Mucosa of rectum (tissue), 2 donors: ENCODE results near the gene LGALS3BP.

Experiments
- H3K27ac ChIP-seq, 2 donors: one replicate each; pipeline ENCODE4 v1.7.0; 2013; ENCODE audit warnings: inconsistent platforms in 2 of 2, low read depth in 2 of 2, low read length in 2 of 2
- H3K27me3 ChIP-seq, 2 donors: one replicate each; pipeline ENCODE4 v1.7.0; 2013; ENCODE audit warnings: low read length in 2 of 2; ENCODE audit not compliant: control insufficient read depth in 2 of 2, insufficient read depth in 2 of 2
- H3K36me3 ChIP-seq, 2 donors: one replicate each; pipeline ENCODE4 v1.7.0; 2013; ENCODE audit warnings: low read length in 2 of 2; ENCODE audit not compliant: control insufficient read depth in 2 of 2, insufficient read depth in 2 of 2
- H3K4me1 ChIP-seq, 2 donors: one replicate each; pipeline ENCODE4 v1.7.0; 2013; ENCODE audit warnings: low read length in 2 of 2, mild to moderate bottlenecking in 1 of 2; ENCODE audit not compliant: control insufficient read depth in 2 of 2, insufficient read depth in 2 of 2
- H3K4me3 ChIP-seq, 2 donors: one replicate each; pipeline ENCODE4 v1.7.0; 2013; ENCODE audit warnings: low read length in 2 of 2
- H3K9ac ChIP-seq, 2 donors: one replicate each; pipeline ENCODE4 v1.7.0; 2013; ENCODE audit warnings: low read length in 2 of 2, low read depth in 1 of 2, mild to moderate bottlenecking in 1 of 2
- H3K9me3 ChIP-seq, 2 donors: one replicate each; pipeline ENCODE4 v1.7.0; 2013; ENCODE audit warnings: low read length in 2 of 2; ENCODE audit not compliant: control insufficient read depth in 2 of 2
- donor health status: healthy.
- donor health status: Normal muscosa, but diverticular disease.

The LGALS3BP gene

DNA sequence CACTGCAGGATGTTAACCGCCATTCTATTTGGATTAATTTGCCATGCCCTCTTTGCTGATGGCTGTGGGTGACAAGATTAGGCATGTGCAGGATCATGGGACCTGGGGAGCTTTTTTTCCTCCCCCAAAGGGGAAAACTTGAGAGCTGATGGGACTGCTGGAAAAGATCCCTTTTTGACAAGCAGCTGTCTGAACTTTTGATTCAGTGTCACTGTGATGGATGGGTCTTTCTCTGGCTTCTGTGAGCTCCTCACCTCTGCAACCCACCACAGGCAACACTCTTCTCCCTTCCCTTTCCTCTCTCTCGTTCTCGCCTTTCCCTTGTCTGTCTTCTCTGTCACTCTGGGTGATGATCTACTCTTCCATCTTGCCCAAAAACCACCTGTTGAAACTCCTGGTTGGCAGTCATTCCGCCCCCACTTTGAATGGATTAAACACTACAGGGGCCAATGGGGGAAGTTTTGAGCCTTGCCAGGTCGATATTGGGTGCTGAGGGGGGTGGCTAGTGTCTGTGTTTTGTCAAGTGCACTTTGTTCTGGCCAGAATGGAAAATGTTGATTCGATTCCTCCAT, 32.9 kb upstream of the LGALS3BP start:
- no peaks in the 10 kb centered on the region for H3K9me3 ChIP-seq
- no peak overlapping the region for H3K27ac ChIP-seq
- H3K4me1 ChIP-seq = peaks cover 19 to 25% of the 10 kb centered on the region in 2 donors
- H3K36me3 ChIP-seq = peaks cover 2 to 5% of the 10 kb centered on the region in 2 donors
- no peak overlapping the region for H3K4me3 ChIP-seq
- no peaks in the 10 kb centered on the region for H3K27me3 ChIP-seq
- no peak overlapping the region for H3K9ac ChIP-seq

DNA sequence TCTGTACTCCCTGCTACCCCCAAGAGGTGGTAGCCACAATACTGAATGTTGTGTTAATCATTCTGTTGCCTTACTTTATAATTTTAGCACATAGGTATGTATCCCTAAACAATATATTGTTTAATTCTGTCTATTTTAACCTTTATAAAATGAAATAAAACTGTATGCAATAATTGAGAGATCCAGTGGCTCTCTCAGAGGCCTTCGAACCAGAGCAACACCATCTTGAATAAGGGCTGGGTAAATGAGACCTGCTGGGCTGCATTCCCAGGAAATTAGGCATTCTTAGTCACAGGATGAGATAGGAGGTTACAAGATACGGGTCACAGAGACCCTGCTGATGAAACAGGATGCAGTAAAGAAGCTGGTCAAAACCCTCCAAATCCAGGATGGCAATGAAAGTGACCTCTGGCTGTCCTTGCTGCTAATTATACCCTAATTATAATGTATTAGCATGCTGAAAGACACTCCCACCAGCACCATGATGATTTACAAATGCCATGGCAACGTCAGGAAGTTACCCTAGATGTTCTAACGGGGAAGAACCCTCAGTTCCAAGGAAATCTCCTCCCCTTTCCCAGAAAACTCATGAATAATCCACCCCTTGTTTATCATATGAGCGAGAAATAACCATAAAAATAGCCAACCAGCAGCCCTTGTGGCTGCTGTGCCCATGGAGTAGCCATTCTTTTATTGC, 31.9 kb upstream of the LGALS3BP start:
- no peak overlapping the region for H3K9ac ChIP-seq
- peaks cover 3 to 8% of the 10 kb centered on the region in 2 donors for H3K36me3 ChIP-seq
- no peak overlapping the region for H3K27ac ChIP-seq

DNA sequence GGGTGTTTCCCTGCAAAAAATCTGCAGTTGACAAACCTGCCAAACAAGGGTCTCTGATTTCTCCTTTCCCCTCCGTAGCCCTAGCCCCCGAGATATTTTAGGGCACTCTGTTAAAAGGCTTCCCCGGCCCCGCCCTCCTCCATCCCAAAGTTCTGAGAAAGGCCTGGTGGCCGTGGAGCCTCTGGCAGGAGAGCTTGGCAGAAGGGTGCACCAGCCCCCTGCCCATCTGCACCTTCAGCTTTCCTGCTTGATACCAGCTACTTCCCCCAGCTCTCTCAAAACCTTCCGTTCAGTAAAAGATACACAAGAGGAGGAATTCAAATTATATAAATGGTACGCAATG, 30.6 kb upstream of the LGALS3BP start:
- Histone ChIP-seq H3K27me3 (no peaks in the 10 kb centered on the region), H3K4me3 (peak overlapping the region; percentile 95 to 99), H3K9ac (peak overlapping the region; percentile 72 to 98), H3K4me1 (peaks cover 40 to 49% of the 10 kb centered on the region in 2 donors), H3K36me3 (peaks cover 3 to 9% of the 10 kb centered on the region in 2 donors), H3K27ac (peak overlapping the region; percentile 92 to 93), H3K9me3 (no peaks in the 10 kb centered on the region)

More for the DNA sequence above, 31.9 kb upstream of the LGALS3BP start:
- Histone ChIP-seq H3K9me3 (no peaks in the 10 kb centered on the region), H3K27me3 (no peaks in the 10 kb centered on the region), H3K4me1 (peaks cover 29 to 36% of the 10 kb centered on the region in 2 donors), H3K4me3 (no peak overlapping the region)

DNA sequence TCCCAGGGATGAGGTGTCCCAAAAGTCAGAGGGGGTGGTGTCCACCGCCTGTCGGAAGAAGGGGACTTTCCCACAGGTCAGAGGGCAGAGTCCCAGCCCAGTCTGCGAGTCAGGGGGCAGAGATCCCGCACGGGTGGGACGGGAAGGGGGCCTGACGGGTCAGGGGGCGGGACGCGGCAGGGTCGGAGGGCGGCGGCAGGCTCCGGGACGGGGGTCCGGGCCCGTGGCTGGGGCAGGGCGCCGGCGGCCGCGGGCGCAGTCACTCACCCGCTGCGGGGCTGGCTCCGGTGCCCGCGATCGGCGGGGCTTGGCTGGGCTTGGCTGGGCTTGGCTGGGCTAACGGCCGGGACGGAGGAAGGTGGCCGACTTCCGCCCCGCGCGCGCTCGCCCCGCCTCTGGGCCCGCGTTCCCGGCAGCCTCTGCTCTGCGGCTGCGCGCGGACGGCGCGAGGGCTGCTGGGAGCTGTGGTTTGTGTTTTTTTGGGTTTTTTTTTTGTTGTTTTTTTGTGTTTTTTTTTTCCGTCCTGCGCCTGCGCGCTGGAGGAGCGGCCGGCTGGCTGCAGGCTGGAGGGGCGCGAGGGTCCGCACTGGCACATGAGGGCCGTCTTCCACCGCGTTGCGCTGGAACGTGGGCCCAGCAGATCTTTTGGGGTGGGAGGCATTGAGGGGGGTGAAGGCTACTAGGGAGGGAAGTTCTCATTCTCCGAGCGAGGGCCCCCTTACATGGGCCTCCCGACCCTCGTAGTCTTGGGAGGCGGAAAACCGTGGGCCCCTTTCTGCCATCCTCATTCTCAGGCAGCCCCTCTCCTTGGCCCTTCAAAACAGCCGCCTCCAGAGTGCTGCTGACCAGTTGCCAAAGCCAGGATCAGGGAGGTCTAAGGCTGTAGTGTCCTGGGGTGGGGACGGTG, 29.9 kb upstream of the LGALS3BP start, which contains the start of gene CANT1:
CANT1 (minus strand) TSS at position 368 of the 907 bp plus-strand sequence. CDS start 12,142 bp downstream, outside the sequence.
- Histone ChIP-seq H3K9ac (peak within 1 kb of the TSS; percentile 97 to 98), H3K27ac (peak within 1 kb of the TSS; percentile 92 to 93), H3K36me3 (peaks cover 3 to 9% of the 10 kb centered on the region in 2 donors), H3K4me3 (peak within 1 kb of the TSS; percentile 95 to 99), H3K27me3 (no peaks in the 10 kb centered on the region), H3K4me1 (peaks cover 40 to 50% of the 10 kb centered on the region in 2 donors), H3K9me3 (no peaks in the 10 kb centered on the region)

DNA sequence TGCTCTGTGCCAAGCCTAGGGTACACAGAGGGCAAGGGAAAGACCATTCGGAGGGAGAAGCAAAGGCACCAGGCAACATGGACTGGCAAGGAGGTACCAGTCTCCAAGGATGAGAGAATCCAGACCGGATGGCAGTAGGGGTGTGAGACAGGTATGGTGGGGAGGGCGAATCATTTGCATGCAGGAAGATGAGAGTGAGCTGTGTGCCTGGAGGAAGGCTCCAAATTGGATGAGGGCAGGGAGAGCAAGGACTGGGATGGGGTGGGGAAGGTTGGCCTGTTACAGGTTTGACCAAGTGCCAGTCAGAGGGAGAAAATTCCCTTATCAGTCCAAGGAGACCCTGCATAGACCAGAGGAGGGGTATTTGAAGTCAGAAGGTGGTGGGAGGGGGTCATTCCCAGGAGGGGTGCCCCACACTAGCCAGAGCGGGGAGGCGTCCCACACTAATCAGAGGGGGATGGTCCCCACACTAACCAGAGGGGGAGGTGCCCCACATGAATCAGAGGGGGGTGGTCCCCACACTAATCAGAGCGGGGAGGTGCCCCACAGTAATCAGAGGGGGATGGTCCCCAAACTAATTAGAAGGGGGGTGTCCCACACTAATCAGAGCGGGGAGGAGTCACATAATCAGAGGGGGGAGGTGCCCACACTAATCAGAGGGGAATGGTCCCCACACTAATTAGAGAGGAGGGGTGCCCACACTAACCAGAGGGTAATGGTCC, 29.1 kb upstream of the LGALS3BP start:
- H3K27me3 ChIP-seq = no peaks in the 10 kb centered on the region
- H3K27ac ChIP-seq = peak overlapping the region; percentile 92 to 93
- H3K4me3 ChIP-seq = peak overlapping the region; percentile 95 to 99
- H3K9me3 ChIP-seq = no peaks in the 10 kb centered on the region
- H3K9ac ChIP-seq = peak overlapping the region; percentile 97 to 98
- H3K4me1 ChIP-seq = peaks cover 40 to 50% of the 10 kb centered on the region in 2 donors
- peaks cover 3 to 9% of the 10 kb centered on the region in 2 donors for H3K36me3 ChIP-seq

DNA sequence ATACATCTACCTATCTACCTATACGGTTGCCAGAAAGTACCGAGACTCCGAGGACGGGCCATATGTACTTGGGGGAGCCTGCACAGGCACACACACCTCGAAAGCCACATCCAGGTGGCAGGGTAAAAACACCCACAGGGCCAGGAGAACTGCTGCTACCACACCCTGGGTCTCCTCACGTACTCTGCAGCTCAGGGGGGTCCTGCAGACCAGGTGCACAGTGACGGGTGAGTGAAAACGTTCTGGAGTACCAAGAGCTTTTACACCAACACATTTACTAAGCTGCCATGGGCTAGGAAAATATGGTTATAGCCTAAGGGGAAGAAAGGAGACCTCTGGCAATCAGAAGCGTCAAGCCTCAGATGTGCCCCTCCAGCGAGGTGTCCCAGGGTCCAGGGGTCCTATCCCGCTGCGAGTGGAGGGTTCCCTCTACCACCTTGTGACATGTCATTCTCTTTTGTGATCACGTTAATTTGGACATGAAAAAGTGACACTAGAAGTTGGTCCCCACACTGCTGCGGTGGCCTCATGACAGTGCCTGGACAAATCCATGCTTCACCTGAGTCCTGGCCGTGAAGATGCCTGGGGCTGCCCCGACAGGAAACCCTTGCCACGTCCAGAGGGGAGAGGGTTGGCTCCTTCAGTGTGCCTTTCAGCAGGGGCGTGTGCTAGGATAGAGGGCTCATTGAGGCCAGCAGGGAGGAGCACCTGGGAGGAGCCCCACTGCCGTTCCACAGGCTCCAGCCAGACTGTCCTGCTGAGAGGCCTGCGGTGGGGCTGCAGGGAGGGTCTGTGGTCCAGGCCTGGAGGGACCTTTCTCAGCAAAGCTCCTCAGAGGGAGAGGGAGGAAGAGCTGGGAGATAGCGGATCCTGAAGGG, 28.0 kb upstream of the LGALS3BP start:
- Histone ChIP-seq H3K27me3 (no peaks in the 10 kb centered on the region), H3K4me3 (peak overlapping the region; percentile 95 to 99), H3K4me1 (peaks cover 44 to 57% of the 10 kb centered on the region in 2 donors), H3K27ac (peak overlapping the region; percentile 92 to 93), H3K9me3 (no peaks in the 10 kb centered on the region), H3K9ac (peak overlapping the region; percentile 97 to 98), H3K36me3 (peaks cover 3 to 9% of the 10 kb centered on the region in 2 donors)

DNA sequence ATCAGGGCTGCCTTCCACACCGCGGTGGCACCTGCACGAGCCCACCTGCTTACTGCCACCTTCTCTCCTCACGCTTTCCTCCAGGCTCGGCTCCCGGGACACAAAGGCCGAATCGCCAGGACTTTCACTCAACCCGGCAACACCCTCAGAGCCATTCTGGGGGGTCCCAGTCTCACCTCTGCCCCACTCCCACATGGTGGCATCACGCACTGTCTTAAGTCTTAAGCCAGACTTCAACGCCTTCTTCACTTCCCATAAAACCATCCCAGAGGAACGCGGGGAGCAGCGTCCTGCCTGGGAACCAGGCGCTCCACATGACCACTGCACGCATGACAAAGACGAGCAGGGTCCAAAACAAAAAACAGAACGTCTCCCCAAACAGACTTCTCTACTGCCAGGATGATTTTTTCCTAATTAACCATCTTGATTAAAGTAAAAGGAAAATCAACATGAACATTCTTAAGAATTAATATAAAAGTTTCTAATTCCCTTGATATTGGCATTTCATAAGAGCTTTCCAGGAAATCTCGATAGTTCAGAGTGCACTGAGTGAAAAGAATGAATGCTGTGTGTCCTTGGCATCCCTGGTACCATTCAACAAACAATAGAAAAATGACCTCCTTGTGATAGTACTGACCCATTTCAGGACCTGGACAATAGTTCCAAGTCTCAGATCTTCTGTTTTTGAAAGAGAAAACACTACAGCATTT, 27.2 kb upstream of the LGALS3BP start:
- Histone ChIP-seq H3K27me3 (no peaks in the 10 kb centered on the region), H3K9me3 (no peaks in the 10 kb centered on the region), H3K4me3 (peak overlapping the region; percentile 95 to 99), H3K9ac (peak overlapping the region in 1 of 2 donors; percentile 98), H3K27ac (peak overlapping the region; percentile 96), H3K4me1 (peaks cover 52 to 65% of the 10 kb centered on the region in 2 donors), H3K36me3 (peaks cover 6 to 9% of the 10 kb centered on the region in 2 donors)

DNA sequence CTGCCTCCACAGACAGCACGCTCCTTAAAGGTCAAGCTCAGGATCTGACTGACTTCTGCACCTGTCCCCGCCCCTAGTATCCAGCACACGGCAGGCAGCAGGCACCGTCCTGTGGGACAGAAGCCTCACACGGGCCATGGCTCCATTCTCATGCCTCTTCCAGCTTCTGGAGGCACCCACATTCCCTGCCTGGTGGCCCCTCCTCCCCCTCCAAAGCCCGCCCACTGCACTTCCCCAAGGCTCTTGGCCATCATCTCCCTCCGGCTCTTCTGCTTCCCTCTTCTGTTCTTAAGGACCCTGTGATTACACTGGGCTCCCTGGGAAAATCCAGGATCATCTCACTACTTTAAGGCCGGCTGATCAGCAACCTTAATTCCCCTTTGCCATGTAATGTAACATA, 26.3 kb upstream of the LGALS3BP start:
- H3K9me3 ChIP-seq = no peaks in the 10 kb centered on the region
- peaks cover 6 to 11% of the 10 kb centered on the region in 2 donors for H3K36me3 ChIP-seq
- peak overlapping the region; percentile 96 for H3K27ac ChIP-seq
- H3K4me1 ChIP-seq = peaks cover 57 to 69% of the 10 kb centered on the region in 2 donors
- peak overlapping the region; percentile 71 to 86 for H3K9ac ChIP-seq
- H3K27me3 ChIP-seq = no peaks in the 10 kb centered on the region
- peak overlapping the region; percentile 8 to 48 for H3K4me3 ChIP-seq
